IMR-90 (cell line): ENCODE results near the gene ITIH4. TPM values are rescaled to one million over a fixed set of nuclear protein-coding genes. Genes with fewer than 3 reads are reported as not detected.

Experiments
- ATAC-seq: fragments of 200-7000 bp; cut with Tn5 transposase; 2 replicates; pipeline ENCODE4 v1.9.1; 2020; ENCODE audit warnings: low read depth, mild to moderate bottlenecking, moderate library complexity
- BruUV-seq: library from RNA; stranded (reverse); fragments of 400-500 nt; replicated peaks from 2 replicates; lab custom pipeline; 2021; lab: Mats Ljungman, UMichigan
- CTCF ChIA-PET: fragments of 300-600 bp; formaldehyde crosslinking; extraction: SDS; loops from one replicate; lab custom pipeline; 2021; ENCODE audit warnings: antibody characterized with exemption; lab: Yijun Ruan, JAX
- POLR2A ChIA-PET: fragments of 300-600 bp; sonication (Branson Sonifier 250); formaldehyde crosslinking; loops from one replicate; lab custom pipeline; 2022; ENCODE audit warnings: antibody characterized with exemption; ENCODE audit not compliant: unreplicated experiment; lab: Charles Lee
- DNase-seq: peaks from one replicate; pipeline ENCODE4 v3.0.0; 2013
- H2AFZ ChIP-seq: replicated peaks from 2 replicates; pipeline ENCODE3; 2013; ENCODE audit warnings: low read length, mild to moderate bottlenecking; ENCODE audit not compliant: poor library complexity
- H2AK5ac ChIP-seq: 2 replicates; pipeline ENCODE4 v1.6.1; 2013; ENCODE audit warnings: low read depth, low read length, inconsistent platforms
- H2AK9ac ChIP-seq: replicated peaks from 2 replicates; pipeline ENCODE3; 2013; ENCODE audit warnings: mild to moderate bottlenecking, low read depth, low read length, moderate library complexity; ENCODE audit not compliant: poor library complexity
- H2BK120ac ChIP-seq: 2 replicates; pipeline ENCODE4 v1.6.1; 2013; ENCODE audit warnings: low read depth, low read length, inconsistent platforms
- H2BK15ac ChIP-seq: 3 replicates; pipeline ENCODE4 v1.6.1; 2013; ENCODE audit warnings: low read depth, low read length, inconsistent platforms
- H2BK20ac ChIP-seq: 2 replicates; pipeline ENCODE4 v1.6.1; 2013; ENCODE audit warnings: low read depth, mild to moderate bottlenecking, inconsistent platforms, low read length, moderate library complexity
- H2BK5ac ChIP-seq: 2 replicates; pipeline ENCODE4 v1.6.1; 2013; ENCODE audit warnings: mild to moderate bottlenecking, low read depth, low read length, inconsistent platforms; ENCODE audit not compliant: poor library complexity, severe bottlenecking
- H3K14ac ChIP-seq: replicated peaks from 2 replicates; pipeline ENCODE4 v1.6.1; 2013; ENCODE audit warnings: low read depth, low read length, inconsistent platforms
- H3K18ac ChIP-seq: 2 replicates; pipeline ENCODE4 v1.6.1; 2013; ENCODE audit warnings: low read depth, low read length, control low read depth
- H3K23ac ChIP-seq: 2 replicates; pipeline ENCODE4 v1.6.1; 2013; ENCODE audit warnings: low read depth, low read length, inconsistent platforms
- H3K27ac ChIP-seq: 2 replicates; pipeline ENCODE4 v1.5.1; 2013; ENCODE audit warnings: mild to moderate bottlenecking, control low read depth, low read length; ENCODE audit not compliant: insufficient read depth
- H3K27me3 ChIP-seq: 2 replicates; pipeline ENCODE4 v1.6.1; 2013; ENCODE audit warnings: low read length; ENCODE audit not compliant: control insufficient read depth, insufficient read depth
- H3K36me3 ChIP-seq: 2 replicates; pipeline ENCODE4 v1.6.1; 2013; ENCODE audit warnings: low read length, mixed read lengths; ENCODE audit not compliant: control insufficient read depth, insufficient read depth
- H3K4ac ChIP-seq: 2 replicates; pipeline ENCODE4 v1.6.1; 2013; ENCODE audit warnings: low read depth, low read length, inconsistent platforms
- H3K4me1 ChIP-seq: 2 replicates; pipeline ENCODE4 v1.6.1; 2013; ENCODE audit warnings: low read length, mixed read lengths; ENCODE audit not compliant: control insufficient read depth, insufficient read depth
- H3K4me2 ChIP-seq: 2 replicates; pipeline ENCODE4 v1.6.1; 2013; ENCODE audit warnings: low read depth, mild to moderate bottlenecking, control low read depth, low read length, moderate library complexity
- H3K4me3 ChIP-seq: 2 replicates; pipeline ENCODE4 v1.5.1; 2013; ENCODE audit warnings: low read depth, mild to moderate bottlenecking, control low read depth, low read length, moderate library complexity; ENCODE audit not compliant: insufficient read depth
- H3K56ac ChIP-seq: 2 replicates; pipeline ENCODE4 v1.6.1; 2013; ENCODE audit warnings: low read length, inconsistent platforms; ENCODE audit not compliant: insufficient read depth; ENCODE audit errors: extremely low read depth
- H3K79me1 ChIP-seq, 2 experiments: 2 replicates each; pipeline ENCODE4 v1.6.1; 2013; ENCODE audit warnings: low read length in 2 of 2, inconsistent platforms in 1 of 2, low read depth in 1 of 2
- H3K9ac ChIP-seq: 2 replicates; pipeline ENCODE4 v1.6.1; 2013; ENCODE audit warnings: low read depth, low read length, control low read depth
- H3K9me1 ChIP-seq: 2 replicates; pipeline ENCODE4 v1.6.1; 2013; ENCODE audit warnings: low read length, inconsistent platforms; ENCODE audit not compliant: insufficient read depth
- H3K9me3 ChIP-seq: 2 replicates; pipeline ENCODE4 v1.6.1; 2013; ENCODE audit warnings: low read length; ENCODE audit not compliant: control insufficient read depth, insufficient read depth
- H4K20me1 ChIP-seq: 2 replicates; pipeline ENCODE4 v1.6.1; 2013; ENCODE audit warnings: low read length, inconsistent platforms; ENCODE audit not compliant: insufficient read depth
- H4K5ac ChIP-seq: 2 replicates; pipeline ENCODE4 v1.6.1; 2013; ENCODE audit warnings: mild to moderate bottlenecking, low read depth, low read length, control low read depth
- H4K8ac ChIP-seq, 2 experiments: 2 replicates each; pipeline ENCODE4 v1.6.1; 2013; ENCODE audit warnings: low read depth in 2 of 2, low read length in 2 of 2, control low read depth in 1 of 2, inconsistent platforms in 1 of 2
- H4K91ac ChIP-seq: 2 replicates; pipeline ENCODE4 v1.6.1; 2013; ENCODE audit warnings: low read depth, low read length, inconsistent platforms; ENCODE audit not compliant: insufficient read depth
- FOS ChIP-seq: fragments of 150-350 bp; IDR thresholded peaks from 2 replicates; pipeline ENCODE4 v1.6.1; 2016; ENCODE audit warnings: low read depth, low read length
- MAFK ChIP-seq: IDR thresholded peaks from 2 replicates; pipeline ENCODE4 v1.6.1; 2012; ENCODE audit warnings: low read depth, low read length, improper control_type of control experiment
- MXI1 ChIP-seq: IDR thresholded peaks from 2 replicates; pipeline ENCODE4 v1.6.1; 2012; ENCODE audit warnings: low read depth, mild to moderate bottlenecking, low read length, moderate library complexity, borderline replicate concordance
- NFE2L2 ChIP-seq: fragments of 150-350 bp; IDR thresholded peaks from 2 replicates; pipeline ENCODE4 v1.6.1; 2016; ENCODE audit warnings: low read depth, mild to moderate bottlenecking, low read length
- RFX5 ChIP-seq: IDR thresholded peaks from 2 replicates; pipeline ENCODE4 v1.8.0; 2012; ENCODE audit warnings: low read depth, mild to moderate bottlenecking, low read length, moderate library complexity
- SMC3 ChIP-seq: fragments of 150-350 bp; IDR thresholded peaks from 2 replicates; pipeline ENCODE4 v1.6.1; 2016; ENCODE audit warnings: low read depth, mild to moderate bottlenecking, antibody characterized with exemption, low read length, moderate library complexity
- WGBS, 2 experiments: methylation state at CpG; one replicate each; pipeline versions ENCODE4 v1.1.5 to v1.1.7; 2013; ENCODE audit warnings: missing lambda C conversion rate in 2 of 2; ENCODE audit not compliant: insufficient read length in 1 of 2; ENCODE audit errors: extremely low coverage in 2 of 2; 5-methylcytosine and 5-hydroxymethylcytosine counted together
- dilution Hi-C: fragments of 300-500 bp; cut with HindIII; formaldehyde crosslinking; loops from one replicate; pipeline ENCODE4 v1.14.3; 2018; ENCODE audit warnings: low sequenced_read_pairs; ENCODE audit not compliant: unreplicated experiment
- in situ Hi-C: fragments of 300-500 bp; cut with MboI; formaldehyde crosslinking; loops from 3 replicates; pipeline ENCODE4 v1.14.3; 2019; ENCODE audit warnings: low sequenced_read_pairs, inconsistent platforms, mixed read lengths
- intact Hi-C: fragments of 100-400 bp; cut with micrococcal nuclease; formaldehyde crosslinking; loops from 2 replicates; pipeline ENCODE4 v1.10.0; 2022
- polyA plus RNA-seq, 3 experiments: library from polyadenylated mRNA; depleted of rRNA; stranded (reverse); fragments of >200 nt; gene quantifications; 2 replicates each; pipeline ENCODE4 v1.2.3, GENCODE V29; 2012; ENCODE audit warnings: low replicate concordance in 1 of 3
- total RNA-seq: library from RNA; depleted of rRNA; stranded (reverse); fragments of >200 nt; gene quantifications from 2 replicates; pipeline ENCODE4 v1.2.3, GENCODE V29; 2012
- TF ChIP-seq, protein P1 (sequence below): conservative IDR thresholded peaks from 2 replicates; pipeline ENCODE4 v1.5.1; 2012; ENCODE audit warnings: mild to moderate bottlenecking, low read depth, low read length, improper control_type of control experiment

ITIH4 gene
- total and polyA plus RNA-seq, 2 of the 4 experiments (the other 2 are of a cell fraction), result 0.26 to 0.36 TPM

GRCh38 chr3:52819936-52820335, 10.5 kb downstream of the ITIH4 start:
- Histone ChIP-seq H3K4ac (no peak overlapping the region), H4K8ac (no peak overlapping the region), H3K23ac (no peak overlapping the region), H4K91ac (no peak overlapping the region), H2BK15ac (no peak overlapping the region), H3K36me3 (no peaks in the 10 kb centered on the region), H2AK9ac (peak overlapping the region; percentile 9), H2BK120ac (no peak overlapping the region), H3K56ac (no peak overlapping the region), H3K79me1 (no peaks in the 10 kb centered on the region), H2BK5ac (no peak overlapping the region), H2BK20ac (no peak overlapping the region), H2AFZ (no peak overlapping the region), H3K27ac (no peak overlapping the region), H4K5ac (no peak overlapping the region), H3K14ac (no peak overlapping the region), H3K9me3 (no peaks in the 10 kb centered on the region), H3K9me1 (no peaks in the 10 kb centered on the region), H3K27me3 (peaks cover 2% of the 10 kb centered on the region; the same call in 1 of the 2 replicates), H4K20me1 (no peaks in the 10 kb centered on the region), H3K18ac (no peak overlapping the region), H3K4me1 (no peaks in the 10 kb centered on the region), H3K9ac (no peak overlapping the region), H3K4me3 (no peak overlapping the region), H2AK5ac (no peak overlapping the region), H3K4me2 (no peak overlapping the region)
- WGBS, 2 experiments, result 29% methylated on average over 1 of the region's 2 CpGs; no CpG with 5 or more reads in 1 of the 2 experiments
- ChIA-PET POLR2A (no interaction called here), CTCF (interaction anchor here (0.5 to 1.0 kb wide), 2 partner anchors 22 to 274 kb away, joined by 3 read pairs; no protein-coding TSS in a partner anchor)
- DNase-seq (no peak), ATAC-seq (no peak)
- no TSS peak for BruUV-seq
- in situ Hi-C loops, result no loop called here
- TF ChIP-seq, protein P1, sequence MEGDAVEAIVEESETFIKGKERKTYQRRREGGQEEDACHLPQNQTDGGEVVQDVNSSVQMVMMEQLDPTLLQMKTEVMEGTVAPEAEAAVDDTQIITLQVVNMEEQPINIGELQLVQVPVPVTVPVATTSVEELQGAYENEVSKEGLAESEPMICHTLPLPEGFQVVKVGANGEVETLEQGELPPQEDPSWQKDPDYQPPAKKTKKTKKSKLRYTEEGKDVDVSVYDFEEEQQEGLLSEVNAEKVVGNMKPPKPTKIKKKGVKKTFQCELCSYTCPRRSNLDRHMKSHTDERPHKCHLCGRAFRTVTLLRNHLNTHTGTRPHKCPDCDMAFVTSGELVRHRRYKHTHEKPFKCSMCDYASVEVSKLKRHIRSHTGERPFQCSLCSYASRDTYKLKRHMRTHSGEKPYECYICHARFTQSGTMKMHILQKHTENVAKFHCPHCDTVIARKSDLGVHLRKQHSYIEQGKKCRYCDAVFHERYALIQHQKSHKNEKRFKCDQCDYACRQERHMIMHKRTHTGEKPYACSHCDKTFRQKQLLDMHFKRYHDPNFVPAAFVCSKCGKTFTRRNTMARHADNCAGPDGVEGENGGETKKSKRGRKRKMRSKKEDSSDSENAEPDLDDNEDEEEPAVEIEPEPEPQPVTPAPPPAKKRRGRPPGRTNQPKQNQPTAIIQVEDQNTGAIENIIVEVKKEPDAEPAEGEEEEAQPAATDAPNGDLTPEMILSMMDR, result no peak
- TF ChIP-seq RFX5 (no peak), FOS (no peak), NFE2L2 (no peak), SMC3 (no peak), MAFK (no peak), MXI1 (no peak)
- dilution Hi-C loops, result no loop called here
- intact Hi-C loops, result loop anchor here (1.0 kb wide), 1 partner anchor 77 kb away; no protein-coding TSS in a partner anchor
